Measurements from ENCODE around the gene SLC37A4. TPM values are rescaled to one million over a fixed set of nuclear protein-coding genes. Genes with fewer than 3 reads are reported as not detected.

Gene SLC37A4
- total RNA-seq: 10 to 100 TPM; 48.9 to 56.4 TPM

- H3K4me3 ChIP-seq: peak within 1 kb of the TSS; percentile 58
- no peaks in the 10 kb centered on the region for H3K27me3 ChIP-seq
- H3K36me3 ChIP-seq: no peaks in the 10 kb centered on the region
- H3K9ac ChIP-seq (ENCODE audit: low read depth in 2 of 2, low read length in 2 of 2): peak within 1 kb of the TSS; percentile 87 to 92
- H3K9me3 ChIP-seq: no peaks in the 10 kb centered on the region
- peak; percentile 83 for TF ChIP-seq CTCF (IDR thresholded peaks at IDR 0.05)
- DNase-seq: peak; percentile 99
- H3K27ac ChIP-seq: peak within 1 kb of the TSS; percentile 75
- intact Hi-C loops (cut with DNase I): no loop called here
- no peaks in the 10 kb centered on the region for H3K4me1 ChIP-seq
These were observed at the start of gene SLC37A4 for GRCh38 chr11:119030329-119031047. TSS of gene SLC37A4 (minus strand) at chr11:119030877.

GRCh38 chr11:119078675-119079420 is 48.2 kb upstream of the SLC37A4 start:
- DNase-seq: no peak
- no peak overlapping the region for H3K4me3 ChIP-seq
- no peaks in the 10 kb centered on the region for H3K27me3 ChIP-seq
- H3K4me1 ChIP-seq: peaks cover under 1% of the 10 kb centered on the region
- intact Hi-C loops (cut with DNase I): no loop called here
- H3K27ac ChIP-seq: no peak overlapping the region
- H3K9me3 ChIP-seq: no peaks in the 10 kb centered on the region
- no peak for TF ChIP-seq CTCF (IDR thresholded peaks at IDR 0.05)
- H3K36me3 ChIP-seq: peaks cover 20% of the 10 kb centered on the region
- H3K9ac ChIP-seq (ENCODE audit: low read depth in 2 of 2, low read length in 2 of 2): no peak overlapping the region

- peaks cover 28% of the 10 kb centered on the region for H3K36me3 ChIP-seq
- no peaks in the 10 kb centered on the region for H3K4me1 ChIP-seq
- intact Hi-C loops (cut with DNase I): no loop called here
- no peaks in the 10 kb centered on the region for H3K27me3 ChIP-seq
- H3K9me3 ChIP-seq: no peaks in the 10 kb centered on the region
- no peak for DNase-seq
- H3K9ac ChIP-seq (ENCODE audit: low read depth in 2 of 2, low read length in 2 of 2): no peak overlapping the region
- no peak overlapping the region for H3K27ac ChIP-seq
- TF ChIP-seq CTCF (IDR thresholded peaks at IDR 0.05): no peak
- no peak overlapping the region for H3K4me3 ChIP-seq
These were observed 47.2 kb upstream of the SLC37A4 start for GRCh38 chr11:119077839-119078238.

GRCh38 chr11:119067371-119068222 is 36.9 kb upstream of the SLC37A4 start, which contains the start of gene VPS11:
TSS of gene VPS11 (plus strand) at chr11:119067818. CDS start at chr11:119067824, 6 bp downstream.
- Histone ChIP-seq H3K9me3 (no peaks in the 10 kb centered on the region), H3K4me1 (no peaks in the 10 kb centered on the region), H3K36me3 (peaks cover 9% of the 10 kb centered on the region), H3K27ac (peak within 1 kb of the TSS; percentile 73), H3K9ac (ENCODE audit: low read depth in 2 of 2, low read length in 2 of 2) (peak within 1 kb of the TSS; percentile 79 to 95), H3K4me3 (peak within 1 kb of the TSS; percentile 84), H3K27me3 (no peaks in the 10 kb centered on the region)
- intact Hi-C loops (cut with DNase I): no loop called here
- TF ChIP-seq CTCF (IDR thresholded peaks at IDR 0.05): no peak
- peak; percentile 99 for DNase-seq

GRCh38 chr11:119065369-119065768 is 34.7 kb upstream of the SLC37A4 start:
- Histone ChIP-seq H3K27ac (no peak overlapping the region), H3K4me3 (no peak overlapping the region), H3K27me3 (no peaks in the 10 kb centered on the region), H3K9ac (ENCODE audit: low read depth in 2 of 2, low read length in 2 of 2) (no peak overlapping the region), H3K4me1 (no peaks in the 10 kb centered on the region), H3K36me3 (no peaks in the 10 kb centered on the region), H3K9me3 (no peaks in the 10 kb centered on the region)
- TF ChIP-seq CTCF (IDR thresholded peaks at IDR 0.05): no peak
- intact Hi-C loops (cut with DNase I): no loop called here
- no peak for DNase-seq
